Measurements from ENCODE around the gene TCTA. TPM values are rescaled to one million over a fixed set of nuclear protein-coding genes. Genes with fewer than 3 reads are reported as not detected.

TCTA gene
- total RNA-seq, 4 donors from 2014 or later: 50.4 to 177 (median 94.8) TPM

- no peaks in the 10 kb centered on the region for H3K9me3 ChIP-seq
- no peak overlapping the region for H3K27ac ChIP-seq
Observed at GRCh38 chr3:49460188-49460890, 48.1 kb downstream of the TCTA start.

GRCh38 chr3:49460956-49461355 lies 48.7 kb downstream of the TCTA start:
- WGBS, 2 donors: 85 to 90% methylated on average over 4 of the region's 4 CpGs
- no peak for DNase-seq
- Histone ChIP-seq H3K27me3 (no peaks in the 10 kb centered on the region), H3K9me3 (no peaks in the 10 kb centered on the region), H3K4me1 (peaks cover 13 to 14% of the 10 kb centered on the region in 2 donors), H3K36me3 (no peaks in the 10 kb centered on the region), H3K4me3 (replicated peaks in 1 of 3) (no peak overlapping the region), H3K27ac (peak overlapping the region in 2 of 3 donors; percentile 18 to 61)
- intact Hi-C loops (cut with DNase I): loop anchor here (10.0 kb wide), 1 partner anchor 204 kb away; no protein-coding TSS in a partner anchor
- TF ChIP-seq POLR2A (IDR thresholded peaks at IDR 0.05): no peak
- TF ChIP-seq CTCF (IDR thresholded peaks at IDR 0.05): no peak

More at GRCh38 chr3:49460188-49460890, 48.1 kb downstream of the TCTA start:
- Histone ChIP-seq H3K4me1 (peaks cover 13 to 14% of the 10 kb centered on the region in 2 donors), H3K27me3 (no peaks in the 10 kb centered on the region), H3K4me3 (replicated peaks in 1 of 3) (no peak overlapping the region), H3K36me3 (no peaks in the 10 kb centered on the region)
- DNase-seq: no peak
- WGBS, 2 donors: 75 to 94% methylated on average over 1 to 2 of the region's 2 CpGs
- intact Hi-C loops (cut with DNase I): loop anchor here (10.0 kb wide), 1 partner anchor 204 kb away; no protein-coding TSS in a partner anchor
- TF ChIP-seq CTCF (IDR thresholded peaks at IDR 0.05): no peak
- TF ChIP-seq POLR2A (IDR thresholded peaks at IDR 0.05): no peak

DNA sequence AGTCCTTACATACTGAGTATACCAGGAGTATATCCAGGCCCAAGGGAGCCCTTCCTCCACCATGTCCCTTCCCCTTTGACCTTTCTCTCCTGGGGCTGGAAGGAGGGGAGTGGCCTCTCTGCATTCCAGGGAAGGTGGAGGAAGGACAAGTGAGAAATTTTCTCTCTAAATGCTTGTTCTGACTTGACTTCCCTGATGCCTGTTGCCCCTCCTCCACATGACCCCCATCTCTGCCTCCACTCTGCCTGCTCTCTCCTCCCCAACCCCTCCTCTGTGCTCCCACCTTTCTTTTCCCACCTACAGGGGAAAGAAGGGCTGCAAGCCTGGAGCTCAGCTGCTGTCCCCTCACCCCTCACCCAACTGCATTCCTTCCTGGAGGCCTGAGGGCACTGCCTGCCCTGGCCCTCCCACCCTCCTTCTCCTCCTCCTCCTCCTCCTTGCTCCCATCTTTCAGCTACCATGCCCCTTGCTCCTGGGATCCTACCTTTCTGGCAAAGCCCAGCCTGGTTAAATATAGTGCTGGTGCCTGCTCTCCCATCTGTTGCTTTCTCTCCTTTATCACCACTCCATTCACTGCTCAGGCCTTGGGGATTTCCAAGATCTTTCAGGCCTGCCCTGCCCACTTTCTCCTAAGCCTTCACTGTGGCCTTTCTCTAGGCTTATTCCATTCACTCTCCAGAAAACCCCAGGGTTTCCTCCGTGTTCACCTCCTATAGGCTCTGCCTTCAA lies 49.4 kb downstream of the TCTA start:
- WGBS, 2 donors: 32 to 36% methylated on average over 1 of the region's 1 CpG
- Histone ChIP-seq H3K27me3 (no peaks in the 10 kb centered on the region), H3K4me1 (peaks cover 13 to 14% of the 10 kb centered on the region in 2 donors), H3K4me3 (replicated peaks in 1 of 3) (no peak overlapping the region), H3K27ac (peak overlapping the region in 2 of 3 donors; percentile 21 to 61), H3K36me3 (no peaks in the 10 kb centered on the region), H3K9me3 (no peaks in the 10 kb centered on the region)
- peak; percentile 40 to 42 for DNase-seq
- no peak for TF ChIP-seq POLR2A (IDR thresholded peaks at IDR 0.05)
- TF ChIP-seq CTCF (IDR thresholded peaks at IDR 0.05): no peak
- intact Hi-C loops (cut with DNase I): loop anchor here (10.0 kb wide), 1 partner anchor 203 kb away; no protein-coding TSS in a partner anchor

DNA sequence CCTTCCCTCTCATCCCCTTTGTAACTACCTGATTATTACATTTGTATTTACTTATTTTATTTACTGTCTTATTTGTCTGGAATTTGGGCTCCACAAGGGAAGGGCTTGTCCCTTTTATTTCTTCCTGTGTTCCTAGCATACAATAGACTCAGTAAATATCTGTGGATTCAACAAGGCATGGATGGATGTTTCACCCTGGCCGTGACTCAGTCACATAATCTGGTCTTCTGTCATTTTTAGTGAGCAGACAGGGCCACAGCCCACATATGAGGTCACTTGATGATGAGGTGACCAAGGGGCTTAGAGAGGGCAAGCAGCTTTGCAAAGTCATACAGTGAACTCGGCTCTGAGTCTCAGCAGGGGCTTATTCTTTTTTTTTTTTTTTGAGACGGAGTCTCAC lies 50.0 kb downstream of the TCTA start:
- intact Hi-C loops (cut with DNase I): loop anchor here (10.0 kb wide), 1 partner anchor 203 kb away; no protein-coding TSS in a partner anchor
- TF ChIP-seq POLR2A (IDR thresholded peaks at IDR 0.05): no peak
- no peak for TF ChIP-seq CTCF (IDR thresholded peaks at IDR 0.05)
- H3K36me3 ChIP-seq: no peaks in the 10 kb centered on the region
- H3K4me3 ChIP-seq (replicated peaks in 1 of 3): no peak overlapping the region
- H3K27me3 ChIP-seq: no peaks in the 10 kb centered on the region
- WGBS, 2 donors: 76 to 80% methylated on average over 3 of the region's 3 CpGs
- no peaks in the 10 kb centered on the region for H3K9me3 ChIP-seq
- H3K27ac ChIP-seq: peak overlapping the region in 2 of 3 donors; percentile 21 to 61
- DNase-seq: no peak
- H3K4me1 ChIP-seq: peaks cover 13 to 14% of the 10 kb centered on the region in 2 donors
